KMS-11 (cell line): ENCODE data around the gene ACAP3.

Experiments used
- H2AFZ ChIP-seq: fragments of 200-600 bp; sonication (generic); 2 replicates; pipeline ENCODE4 v1.6.1; 2016; ENCODE audit warnings: antibody characterized with exemption, mixed run types, low read depth
- H3K27ac ChIP-seq: fragments of 200-600 bp; sonication (generic); 2 replicates; pipeline ENCODE4 v1.6.1; 2016; ENCODE audit warnings: mild to moderate bottlenecking, mixed run types
- H3K27me3 ChIP-seq: fragments of 200-600 bp; sonication (generic); 2 replicates; pipeline ENCODE4 v1.6.1; 2017; ENCODE audit warnings: mild to moderate bottlenecking, low read depth, mixed run types, moderate library complexity; ENCODE audit not compliant: insufficient read depth
- H3K36me3 ChIP-seq: fragments of 200-600 bp; sonication (generic); 2 replicates; pipeline ENCODE4 v1.6.1; 2017; ENCODE audit warnings: mild to moderate bottlenecking, mixed run types; ENCODE audit not compliant: insufficient read depth
- H3K4me1 ChIP-seq: fragments of 200-600 bp; sonication (generic); 2 replicates; pipeline ENCODE4 v1.6.1; 2016; ENCODE audit warnings: mild to moderate bottlenecking, low read depth, mixed run types; ENCODE audit not compliant: poor library complexity, severe bottlenecking
- H3K4me2 ChIP-seq: fragments of 200-600 bp; sonication (generic); 2 replicates; pipeline ENCODE4 v1.7.0; 2016; ENCODE audit warnings: mild to moderate bottlenecking, mixed run types
- H3K4me3 ChIP-seq: fragments of 200-600 bp; sonication (generic); IDR thresholded peaks from 2 replicates; pipeline ENCODE4 v1.6.1; 2017; ENCODE audit warnings: low read depth, low read length, mixed read lengths; ENCODE audit not compliant: insufficient read depth
- H3K79me2 ChIP-seq: fragments of 200-600 bp; sonication (generic); 2 replicates; pipeline ENCODE4 v1.6.1; 2016; ENCODE audit warnings: low read depth, mixed run types; ENCODE audit not compliant: insufficient read depth
- H3K9ac ChIP-seq: fragments of 200-600 bp; sonication (generic); 2 replicates; pipeline ENCODE4 v1.6.1; 2016; ENCODE audit warnings: mild to moderate bottlenecking, mixed run types
- H4K20me1 ChIP-seq: fragments of 200-600 bp; sonication (generic); 2 replicates; pipeline ENCODE4 v1.6.1; 2016; ENCODE audit warnings: mild to moderate bottlenecking, mixed run types; ENCODE audit not compliant: insufficient read depth
- TF ChIP-seq, protein P1 (sequence below): fragments of 200-600 bp; sonication (generic); conservative IDR thresholded peaks from 2 replicates; pipeline ENCODE4 v1.6.1; 2017; ENCODE audit warnings: low read depth, mild to moderate bottlenecking, antibody characterized with exemption, low read length, moderate library complexity, mixed read lengths

ACAP3 gene

DNA sequence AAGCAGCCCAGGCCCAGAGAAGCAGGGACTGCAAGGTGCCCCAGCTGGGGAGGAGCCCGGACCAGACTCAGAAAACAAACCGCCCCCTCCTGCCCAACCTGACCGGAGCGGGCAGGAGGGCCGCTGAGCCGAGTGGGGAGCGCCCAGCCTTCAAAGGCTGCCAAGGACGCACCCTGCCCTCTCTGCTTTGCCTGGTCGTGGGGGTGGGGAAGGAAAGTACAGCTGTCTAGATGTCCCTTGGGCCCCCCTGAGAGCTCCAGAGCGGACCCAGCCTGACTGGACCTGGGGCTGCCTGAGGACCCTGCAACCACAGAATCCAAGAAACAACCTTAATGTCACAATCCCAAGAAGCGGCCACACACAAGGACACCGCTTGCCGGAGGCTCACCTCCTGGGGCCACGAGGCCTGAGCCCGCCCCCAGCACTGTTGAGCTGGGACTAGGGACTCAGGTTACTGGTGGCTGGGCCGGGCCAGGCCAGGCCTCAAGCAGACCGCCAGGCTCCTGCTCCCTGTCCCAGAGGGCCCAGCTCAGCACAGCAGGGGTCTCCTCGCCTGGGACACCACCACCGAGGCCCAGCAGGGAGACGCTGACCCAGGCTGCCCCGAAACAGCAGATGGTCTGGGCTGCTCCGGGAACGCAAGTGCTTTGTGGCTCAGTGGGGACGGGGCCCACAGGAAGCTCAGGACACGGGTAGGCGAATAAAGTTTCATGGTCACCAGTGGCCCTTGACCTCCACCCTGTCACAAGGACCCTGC is 40.1 kb upstream of the ACAP3 start:
- TF ChIP-seq, protein P1, sequence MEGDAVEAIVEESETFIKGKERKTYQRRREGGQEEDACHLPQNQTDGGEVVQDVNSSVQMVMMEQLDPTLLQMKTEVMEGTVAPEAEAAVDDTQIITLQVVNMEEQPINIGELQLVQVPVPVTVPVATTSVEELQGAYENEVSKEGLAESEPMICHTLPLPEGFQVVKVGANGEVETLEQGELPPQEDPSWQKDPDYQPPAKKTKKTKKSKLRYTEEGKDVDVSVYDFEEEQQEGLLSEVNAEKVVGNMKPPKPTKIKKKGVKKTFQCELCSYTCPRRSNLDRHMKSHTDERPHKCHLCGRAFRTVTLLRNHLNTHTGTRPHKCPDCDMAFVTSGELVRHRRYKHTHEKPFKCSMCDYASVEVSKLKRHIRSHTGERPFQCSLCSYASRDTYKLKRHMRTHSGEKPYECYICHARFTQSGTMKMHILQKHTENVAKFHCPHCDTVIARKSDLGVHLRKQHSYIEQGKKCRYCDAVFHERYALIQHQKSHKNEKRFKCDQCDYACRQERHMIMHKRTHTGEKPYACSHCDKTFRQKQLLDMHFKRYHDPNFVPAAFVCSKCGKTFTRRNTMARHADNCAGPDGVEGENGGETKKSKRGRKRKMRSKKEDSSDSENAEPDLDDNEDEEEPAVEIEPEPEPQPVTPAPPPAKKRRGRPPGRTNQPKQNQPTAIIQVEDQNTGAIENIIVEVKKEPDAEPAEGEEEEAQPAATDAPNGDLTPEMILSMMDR = no peak
- Histone ChIP-seq H4K20me1 (no peaks in the 10 kb centered on the region), H3K4me2 (peak overlapping the region; percentile 67; the same call in 1 of the 2 replicates), H3K4me1 (peaks cover 17% of the 10 kb centered on the region), H3K9ac (peak overlapping the region; percentile 53; the same call in 1 of the 2 replicates), H3K27me3 (no peaks in the 10 kb centered on the region; the same call in 1 of the 2 replicates), H3K36me3 (no peaks in the 10 kb centered on the region), H3K27ac (no peak overlapping the region), H2AFZ (no peak overlapping the region), H3K79me2 (no peaks in the 10 kb centered on the region; the same call in 1 of the 2 replicates), H3K4me3 (peak overlapping the region; percentile 40)

DNA sequence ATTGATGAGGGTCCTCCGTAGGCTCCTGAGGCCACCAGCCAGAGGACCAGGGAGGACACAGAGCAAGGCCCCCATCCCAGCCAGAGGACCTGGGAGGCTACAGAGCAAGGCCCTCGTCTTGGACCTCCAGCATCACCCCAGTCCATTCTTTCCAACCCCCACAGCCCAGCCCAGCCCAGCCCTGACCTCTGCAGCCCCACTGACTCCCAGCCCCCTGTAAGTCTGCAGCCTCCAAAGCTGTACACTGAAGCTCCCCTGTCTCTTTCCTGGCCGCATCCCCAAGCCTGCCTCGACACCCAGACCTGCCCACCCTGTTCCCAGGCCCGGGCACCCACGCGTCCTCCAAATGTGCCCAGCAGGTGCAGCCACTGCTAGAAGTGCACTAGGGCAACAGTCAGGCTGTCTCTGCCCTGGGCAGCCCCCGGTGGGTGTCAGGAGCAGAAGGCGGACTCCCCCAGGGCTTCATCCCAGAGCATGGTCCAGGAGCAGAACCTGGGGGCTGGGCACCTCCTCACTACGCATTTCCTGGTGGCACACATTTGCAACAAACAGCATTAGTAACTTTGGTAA is 39.4 kb upstream of the ACAP3 start:
- H3K27me3 ChIP-seq = no peaks in the 10 kb centered on the region
- peaks cover 17% of the 10 kb centered on the region for H3K4me1 ChIP-seq
- no peaks in the 10 kb centered on the region for H4K20me1 ChIP-seq
- H3K4me3 ChIP-seq = no peak overlapping the region
- H3K9ac ChIP-seq = no peak overlapping the region
- peak overlapping the region; percentile 67; the same call in 1 of the 2 replicates for H3K4me2 ChIP-seq
- no peak overlapping the region for H3K27ac ChIP-seq
- TF ChIP-seq, protein P1 = no peak
- H2AFZ ChIP-seq = no peak overlapping the region
- H3K79me2 ChIP-seq = no peaks in the 10 kb centered on the region; the same call in 1 of the 2 replicates
- H3K36me3 ChIP-seq = no peaks in the 10 kb centered on the region

DNA sequence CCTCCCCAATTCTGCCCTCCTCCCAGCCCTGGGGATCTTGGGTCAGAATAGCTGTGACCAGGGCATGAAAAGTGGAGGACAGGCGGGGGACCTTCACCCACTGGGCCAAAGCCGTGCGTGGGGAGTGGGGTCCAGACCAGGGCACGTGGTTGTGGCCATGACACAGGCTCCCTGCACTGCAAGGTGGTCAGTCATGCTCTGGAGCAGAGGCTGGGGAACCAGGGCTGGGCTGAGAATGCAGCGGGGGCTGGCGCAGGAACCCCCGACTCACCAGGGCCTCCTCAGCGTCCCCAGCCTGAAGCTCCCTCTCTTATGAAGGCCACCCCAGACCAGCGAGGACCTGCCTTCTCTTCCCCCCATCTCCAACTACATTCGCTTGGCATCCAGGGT is 38.8 kb upstream of the ACAP3 start:
- H2AFZ ChIP-seq = no peak overlapping the region
- H3K4me1 ChIP-seq = peaks cover 13% of the 10 kb centered on the region
- no peaks in the 10 kb centered on the region for H3K36me3 ChIP-seq
- TF ChIP-seq, protein P1 = no peak
- no peak overlapping the region for H3K4me2 ChIP-seq
- no peak overlapping the region for H3K27ac ChIP-seq
- H3K9ac ChIP-seq = no peak overlapping the region
- H3K4me3 ChIP-seq = no peak overlapping the region
- H3K27me3 ChIP-seq = no peaks in the 10 kb centered on the region
- no peaks in the 10 kb centered on the region; the same call in 1 of the 2 replicates for H3K79me2 ChIP-seq
- no peaks in the 10 kb centered on the region for H4K20me1 ChIP-seq

DNA sequence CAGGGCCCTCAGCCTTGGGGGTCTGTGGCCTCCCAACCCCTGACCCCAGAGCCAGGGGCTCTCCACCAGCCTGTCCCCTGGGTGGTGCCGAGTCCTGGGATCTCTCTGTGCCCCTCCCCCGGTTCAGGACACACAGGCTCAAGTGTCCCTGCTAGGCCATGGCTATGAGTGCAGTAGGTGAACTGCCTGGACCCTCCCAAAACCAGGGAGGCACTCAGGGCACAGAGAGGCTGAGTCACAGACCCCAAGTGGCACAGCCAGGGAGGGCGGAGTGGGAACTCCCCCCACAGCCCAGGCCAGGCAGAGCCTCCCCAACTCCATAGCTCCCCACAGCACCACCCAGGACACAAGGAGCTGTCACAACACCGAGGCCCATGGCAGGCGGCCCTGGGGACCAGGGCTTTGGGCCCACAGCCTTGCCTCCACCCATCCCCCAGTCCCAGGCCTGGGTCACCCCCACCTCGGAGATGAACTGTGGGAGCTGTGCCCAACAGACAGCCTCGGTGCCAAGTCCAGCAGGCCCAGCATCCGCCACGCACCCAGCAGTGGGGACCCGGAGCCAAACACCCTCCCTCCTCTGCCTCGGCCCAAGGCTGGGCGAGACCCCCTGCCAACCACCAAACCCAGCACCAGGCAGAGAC is 38.2 kb upstream of the ACAP3 start:
- Histone ChIP-seq H3K4me1 (peaks cover 12% of the 10 kb centered on the region), H3K4me3 (no peak overlapping the region), H3K79me2 (no peaks in the 10 kb centered on the region; the same call in 1 of the 2 replicates), H4K20me1 (no peaks in the 10 kb centered on the region), H3K4me2 (no peak overlapping the region), H2AFZ (no peak overlapping the region), H3K9ac (no peak overlapping the region), H3K27ac (no peak overlapping the region), H3K27me3 (no peaks in the 10 kb centered on the region), H3K36me3 (no peaks in the 10 kb centered on the region)
- TF ChIP-seq, protein P1 = no peak
